HL-60 (cell line): ENCODE results near the gene ARNT2.

ENCODE experiments used
- CTCF ChIP-seq: IDR thresholded peaks from one replicate; pipeline ENCODE4 v1.5.1; 2011; ENCODE audit warnings: low read length, control low read depth, inconsistent platforms; ENCODE audit not compliant: insufficient read depth
- REST ChIP-seq: IDR thresholded peaks from 2 replicates; pipeline ENCODE4 v1.6.1; 2012; ENCODE audit warnings: low read depth; ENCODE audit not compliant: insufficient replicate concordance

DNA sequence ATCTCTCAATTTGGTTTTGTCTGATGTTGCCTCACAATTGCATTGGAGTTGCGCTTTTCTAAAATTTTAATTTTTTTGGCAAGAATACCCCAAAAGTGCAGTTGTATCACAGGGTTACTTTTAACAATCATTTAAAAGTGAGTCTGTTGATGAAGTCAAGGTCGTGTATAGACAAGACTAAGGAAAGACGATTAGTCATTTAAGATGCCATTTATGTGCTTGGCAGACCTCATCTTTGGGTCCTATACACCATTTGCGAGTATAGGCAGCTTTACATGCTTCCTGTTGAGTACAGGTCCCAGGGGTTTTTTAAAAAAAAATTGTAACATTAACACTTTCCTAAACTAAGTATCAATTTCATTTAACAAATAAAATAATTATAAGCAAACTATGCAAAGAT lies 12.5 kb downstream of the ARNT2 start:
- no peak for TF ChIP-seq CTCF
- no peak for TF ChIP-seq REST
